ENCODE measurements around the gene ZNF540.
"Not testable (repeated sequence)": the region's sequence is repeated elsewhere in the genome, so short reads cannot be mapped to it uniquely, and the experiment has no call there.

The ZNF540 gene

GRCh38 chr19:37655689-37656371 is 61.2 kb downstream of the ZNF540 start:
- DNase-seq = peak; percentile 85 to 87
- no peak for TF ChIP-seq POLR2A (IDR thresholded peaks at IDR 0.05; ENCODE audit: low read length)
- TF ChIP-seq GATA1 (IDR thresholded peaks at IDR 0.05; ENCODE audit: low read depth, low read length) = no peak

GRCh38 chr19:37657157-37657556 is 62.5 kb downstream of the ZNF540 start:
- not testable (repeated sequence) for DNase-seq
